ENCODE data around the gene GALNT5.
"Not testable (repeated sequence)": the region's sequence is repeated elsewhere in the genome, so short reads cannot be mapped to it uniquely, and the experiment has no call there.

The GALNT5 gene

DNA sequence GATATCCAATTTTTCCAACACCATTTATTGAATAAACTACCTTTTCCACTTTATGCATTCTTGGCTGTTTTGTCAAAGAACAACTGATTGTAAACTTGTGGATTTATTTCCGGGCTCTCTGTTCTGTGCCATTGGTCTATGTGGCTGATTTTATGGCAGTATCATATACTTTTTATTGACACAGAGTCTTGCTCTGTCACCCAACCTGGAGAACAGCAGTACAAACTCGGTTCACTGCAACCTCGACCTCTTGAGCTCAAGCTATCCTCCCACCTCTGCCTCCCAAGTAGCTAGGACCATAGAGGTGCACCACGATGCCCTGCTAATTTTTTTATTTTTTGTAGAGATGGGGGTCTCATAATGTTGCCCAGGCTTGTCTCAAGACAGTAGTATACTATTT lies 6.7 kb upstream of the GALNT5 start:
- DNase-seq, result no peak

DNA sequence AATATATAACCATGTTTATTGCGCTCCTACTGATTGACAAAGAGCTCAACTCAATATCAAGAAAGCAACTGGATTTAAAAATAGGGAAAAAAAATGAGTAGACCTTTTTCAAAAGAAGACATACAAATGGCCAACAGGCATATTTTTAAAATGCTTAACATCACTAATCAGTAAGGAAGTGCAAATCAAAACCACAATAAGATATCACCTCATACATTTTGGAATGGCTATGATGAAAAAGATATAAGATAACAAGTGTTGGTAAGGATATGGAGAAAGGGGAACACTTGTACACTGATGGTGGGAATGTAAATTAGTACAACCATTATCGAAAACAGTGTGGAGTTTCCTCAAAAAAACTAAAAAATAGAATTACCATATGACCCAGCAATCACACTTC lies 5.6 kb upstream of the GALNT5 start:
- DNase-seq, result no peak

DNA sequence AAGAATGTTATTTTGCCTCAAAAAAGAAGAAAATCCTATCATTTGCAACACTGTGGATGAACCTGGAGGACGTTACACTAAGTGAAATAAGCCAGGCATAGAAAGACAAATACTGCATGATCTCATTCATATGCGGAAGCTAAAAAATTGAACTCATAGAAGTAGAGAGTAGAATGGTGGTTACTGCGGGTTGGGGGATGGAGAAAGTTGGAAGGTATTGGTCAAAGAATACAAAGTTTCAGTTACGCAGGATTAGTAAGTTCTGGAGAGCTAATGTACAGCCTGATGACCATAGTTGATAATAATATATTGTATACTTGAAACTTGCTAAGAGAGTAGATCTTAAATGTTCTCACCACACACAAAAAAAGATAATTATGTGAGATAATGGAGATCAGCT lies 5.0 kb upstream of the GALNT5 start:
- no peak for DNase-seq

DNA sequence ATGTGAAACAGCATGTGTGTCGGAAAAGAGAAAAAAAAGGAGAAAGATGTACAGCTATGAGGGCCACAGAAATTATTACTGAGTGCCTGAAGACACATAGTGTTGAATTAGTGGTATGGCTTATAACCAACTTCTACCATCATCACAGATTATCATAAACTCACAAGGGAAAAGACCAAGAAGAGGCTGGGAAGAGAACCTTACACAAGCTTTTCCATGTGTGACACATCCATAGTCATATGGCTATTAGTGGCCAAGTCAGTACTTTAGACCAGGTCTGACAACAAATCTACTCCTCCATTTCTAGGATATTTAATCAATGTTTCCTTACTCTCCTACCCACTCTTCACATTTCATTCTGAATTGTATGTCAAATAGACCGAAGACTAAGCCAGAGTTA lies 3.5 kb upstream of the GALNT5 start:
- DNase-seq, result no peak

DNA sequence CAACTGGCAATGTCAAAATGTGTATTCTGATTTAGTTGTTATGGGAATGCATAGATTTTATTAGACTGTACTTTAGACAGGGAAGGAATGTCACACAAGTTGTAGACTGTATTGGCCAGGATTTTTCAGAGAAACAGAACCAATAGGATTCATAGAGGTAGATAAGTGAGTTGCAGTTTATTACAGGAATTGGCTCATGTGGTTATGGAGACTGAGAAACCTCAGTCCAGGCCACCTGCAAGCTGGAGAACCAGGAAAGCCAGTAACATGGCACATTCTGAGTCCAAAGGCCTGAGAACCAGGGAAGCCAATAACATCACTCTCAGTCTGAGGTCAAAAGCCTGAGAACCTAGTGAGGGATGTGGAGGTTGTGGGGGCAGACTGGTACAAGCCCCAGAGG lies 1.8 kb upstream of the GALNT5 start:
- DNase-seq, result no peak

DNA sequence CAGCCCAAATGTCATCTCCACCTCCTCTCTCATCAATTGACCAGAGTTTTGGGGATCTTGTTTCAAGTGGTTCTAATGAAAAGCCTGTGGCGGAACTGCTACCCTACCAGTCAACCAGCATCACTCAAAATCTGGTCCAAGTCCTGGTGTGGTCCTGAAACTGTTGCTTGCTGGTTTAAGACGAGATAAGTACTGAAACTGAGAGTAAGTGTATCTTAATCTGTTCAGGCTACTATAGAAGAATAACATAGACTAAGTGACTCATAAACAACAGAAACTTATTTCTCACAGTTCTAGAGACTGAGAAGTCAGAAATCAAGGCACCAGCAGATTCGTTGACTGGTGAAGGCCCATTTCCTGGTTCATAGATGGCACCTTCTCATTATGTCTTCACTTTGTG lies 879 bp upstream of the GALNT5 start:
- DNase-seq, result no peak

DNA sequence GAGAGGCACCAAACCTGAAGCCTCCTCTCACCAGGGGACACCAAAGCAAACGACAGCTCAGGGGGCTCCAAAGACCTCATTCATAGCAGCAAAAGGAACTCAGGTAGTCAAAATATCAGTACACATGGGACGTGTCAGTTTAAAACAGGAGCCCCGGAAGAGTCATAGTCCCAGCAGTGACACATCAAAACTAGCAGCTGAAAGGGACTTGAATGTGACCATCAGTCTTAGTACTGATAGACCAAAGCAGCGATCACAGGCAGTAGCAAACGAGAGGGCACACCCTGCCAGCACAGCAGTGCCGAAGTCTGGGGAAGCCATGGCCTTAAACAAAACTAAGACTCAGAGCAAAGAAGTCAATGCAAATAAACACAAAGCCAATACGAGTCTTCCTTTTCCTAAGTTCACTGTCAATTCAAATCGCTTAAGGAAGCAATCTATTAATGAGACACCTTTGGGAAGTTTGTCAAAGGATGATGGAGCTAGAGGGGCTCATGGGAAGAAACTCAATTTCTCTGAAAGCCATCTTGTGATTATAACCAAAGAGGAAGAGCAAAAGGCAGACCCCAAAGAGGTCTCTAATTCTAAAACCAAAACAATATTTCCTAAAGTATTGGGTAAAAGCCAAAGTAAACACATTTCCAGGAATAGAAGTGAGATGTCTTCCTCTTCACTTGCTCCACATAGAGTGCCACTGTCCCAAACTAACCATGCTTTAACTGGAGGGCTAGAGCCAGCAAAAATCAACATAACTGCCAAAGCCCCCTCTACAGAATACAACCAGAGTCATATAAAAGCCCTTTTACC lies 1.2 kb downstream of the GALNT5 start:
- no peak for DNase-seq

DNA sequence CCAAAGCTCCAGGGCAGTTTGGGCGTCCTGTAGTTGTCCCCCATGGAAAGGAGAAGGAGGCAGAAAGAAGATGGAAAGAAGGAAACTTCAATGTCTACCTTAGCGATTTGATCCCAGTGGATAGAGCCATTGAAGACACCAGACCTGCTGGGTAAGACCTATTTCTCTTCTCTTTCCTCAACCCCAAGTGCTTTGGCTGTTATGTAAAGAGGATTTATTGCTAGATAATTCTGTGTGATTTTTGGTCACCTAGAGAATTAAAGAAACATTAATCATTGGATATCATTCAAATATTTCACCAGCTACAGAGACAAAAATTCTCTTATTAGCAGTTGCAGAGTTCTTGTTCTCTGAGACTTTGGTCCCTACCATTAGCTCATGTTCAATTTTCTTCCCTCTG lies 1.9 kb downstream of the GALNT5 start:
- DNase-seq, result no peak

DNA sequence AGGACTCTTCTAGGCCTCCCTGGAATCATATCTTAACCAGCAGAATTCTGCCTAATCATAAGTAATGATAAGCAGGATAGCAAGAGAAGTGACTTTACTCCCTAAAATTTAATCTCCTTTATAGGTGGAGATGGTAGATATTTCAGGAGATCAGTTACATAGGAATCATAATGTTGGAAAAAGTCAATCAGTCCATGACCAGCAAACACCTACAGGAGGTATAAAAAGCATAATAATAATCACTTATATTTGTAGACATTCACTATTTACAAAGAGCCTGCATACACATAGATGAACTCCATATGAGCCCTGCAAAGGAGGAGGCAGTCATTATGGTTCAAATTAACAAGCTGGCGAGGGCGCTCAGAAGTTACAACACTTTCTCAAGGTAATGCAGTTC lies 2.5 kb downstream of the GALNT5 start:
- DNase-seq, result no peak

DNA sequence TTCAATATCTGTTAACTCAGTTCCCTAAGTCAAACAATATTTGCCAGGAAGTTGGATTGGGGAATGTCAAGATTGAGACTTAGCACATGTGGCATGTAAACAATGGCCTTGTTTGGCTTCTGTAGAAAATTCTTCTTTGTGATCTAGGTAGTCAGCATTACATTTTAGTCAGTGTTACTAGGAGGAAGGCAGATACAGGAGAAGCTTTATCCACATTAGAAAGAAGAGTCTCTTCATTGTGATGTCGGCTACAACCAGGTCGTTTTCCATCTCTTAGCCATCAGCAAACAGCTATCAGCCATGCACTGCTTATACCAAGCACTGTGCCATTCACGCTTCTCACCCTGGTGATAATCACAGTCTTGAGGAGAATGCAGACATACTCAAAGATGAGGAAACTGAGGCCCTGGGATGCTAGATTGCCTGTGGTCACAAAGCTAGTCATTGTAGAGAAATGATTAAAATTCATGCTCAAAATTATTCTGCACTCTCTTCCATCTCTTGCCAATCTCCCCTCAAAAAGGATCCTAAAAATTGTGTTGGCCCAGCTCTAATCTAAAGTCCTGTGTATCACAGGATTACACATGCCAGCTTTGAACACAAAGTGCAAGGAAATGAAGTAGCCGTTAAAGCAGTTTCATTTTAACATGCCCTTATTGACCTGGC lies 3.2 kb downstream of the GALNT5 start:
- DNase-seq, result no peak

DNA sequence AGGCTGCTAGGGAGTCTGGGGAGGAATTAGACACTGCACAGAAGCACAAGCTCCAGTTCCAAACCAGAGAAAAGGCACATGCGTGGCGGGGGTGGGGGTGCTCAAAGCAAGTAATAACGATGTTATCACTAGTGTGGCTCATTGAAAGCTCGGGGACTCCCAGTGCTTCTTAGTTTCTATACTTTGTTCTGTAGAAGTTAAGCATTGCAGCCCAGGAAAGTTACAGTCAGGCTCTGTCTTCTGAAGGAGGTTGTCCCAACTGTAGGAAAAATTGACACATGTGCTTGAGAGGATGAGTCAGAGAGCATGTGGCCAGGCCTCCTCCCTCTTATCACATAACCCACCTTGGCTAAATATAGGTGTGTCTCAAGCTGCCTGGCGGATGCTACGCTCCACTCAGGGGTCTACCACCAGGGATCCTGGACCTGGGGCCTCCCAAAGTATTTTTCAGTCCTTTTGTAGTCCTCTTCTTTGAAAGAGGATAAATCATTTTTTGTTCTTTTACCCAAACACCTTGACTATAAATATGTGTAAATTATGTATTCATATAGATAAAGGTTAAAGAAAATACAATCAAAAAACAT lies 3.8 kb downstream of the GALNT5 start:
- peak; percentile 45 for DNase-seq

DNA sequence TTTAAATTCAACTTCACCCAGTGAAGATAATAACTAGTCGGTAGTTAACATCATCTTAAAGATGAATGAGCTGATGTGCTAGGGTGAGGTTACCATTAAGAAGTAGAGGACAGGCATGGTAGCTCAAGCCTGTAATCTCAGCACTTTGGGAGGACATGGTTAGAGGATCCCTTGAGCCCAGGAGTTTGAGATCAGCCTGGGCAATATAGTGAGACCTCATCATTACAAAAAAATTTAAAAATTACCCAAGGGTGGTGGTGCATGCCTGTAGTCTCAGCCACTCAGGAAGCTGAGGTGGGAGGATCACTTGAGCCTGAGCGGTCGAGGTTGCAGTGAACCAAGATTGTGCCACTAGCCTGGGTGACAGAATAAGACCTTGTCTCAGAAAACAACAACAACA lies 4.7 kb downstream of the GALNT5 start:
- no peak for DNase-seq

DNA sequence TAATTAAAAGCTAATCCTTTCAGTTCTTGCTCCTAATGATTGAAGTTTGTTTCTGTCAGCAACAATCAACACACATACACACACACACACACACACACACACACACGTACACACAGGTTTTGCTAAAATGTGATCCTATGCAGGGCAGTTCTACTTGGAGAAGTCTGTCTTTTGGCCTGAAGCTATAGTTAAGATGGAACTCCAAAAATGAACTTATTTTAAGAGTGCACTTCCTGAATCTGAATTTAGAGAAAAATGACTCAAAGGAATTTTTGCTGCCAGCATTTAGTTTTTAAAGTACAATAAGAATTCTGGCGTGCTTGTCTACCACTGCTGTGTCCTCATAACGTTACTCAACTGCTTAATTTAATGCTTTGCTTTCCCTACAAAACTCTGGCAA lies 6.6 kb downstream of the GALNT5 start:
- peak; percentile 41 for DNase-seq

DNA sequence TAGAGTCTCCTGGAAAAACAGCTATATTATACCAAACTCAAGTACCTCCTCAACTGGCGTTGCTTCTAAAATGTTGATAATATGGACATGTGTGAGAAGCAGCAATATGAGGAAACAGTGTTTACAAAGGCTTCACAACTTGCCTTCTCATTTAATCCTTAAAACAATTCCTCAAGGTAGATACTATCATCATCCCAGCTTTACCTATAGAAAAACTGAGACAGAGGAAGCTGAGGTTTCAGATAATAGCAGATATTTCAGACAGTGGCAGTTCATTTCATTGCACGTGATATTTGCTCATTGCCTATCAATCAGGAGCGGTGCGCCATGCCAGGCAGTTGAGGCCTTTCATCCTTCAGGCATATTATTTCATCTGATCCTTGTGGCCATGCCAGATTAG lies 8.3 kb downstream of the GALNT5 start:
- no peak for DNase-seq

DNA sequence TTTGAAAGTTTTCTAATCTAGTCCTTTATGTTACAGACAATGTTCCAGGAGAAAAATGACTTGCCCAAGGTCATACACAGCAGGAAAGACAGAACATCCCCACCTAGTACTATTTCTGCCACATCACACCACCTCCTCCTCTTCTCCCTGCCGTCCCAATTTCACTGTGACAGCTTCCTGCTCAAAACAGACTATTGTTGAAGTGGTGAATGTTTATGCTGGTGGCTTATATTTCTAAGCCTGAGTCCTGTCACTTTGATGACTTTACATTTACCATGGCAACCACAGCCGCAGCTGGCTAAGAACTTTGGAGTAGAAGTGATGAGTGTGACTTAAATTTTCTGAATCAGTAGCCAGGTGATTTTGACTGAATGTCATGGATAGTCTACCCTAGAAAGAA lies 10.0 kb downstream of the GALNT5 start:
- no peak for DNase-seq

DNA sequence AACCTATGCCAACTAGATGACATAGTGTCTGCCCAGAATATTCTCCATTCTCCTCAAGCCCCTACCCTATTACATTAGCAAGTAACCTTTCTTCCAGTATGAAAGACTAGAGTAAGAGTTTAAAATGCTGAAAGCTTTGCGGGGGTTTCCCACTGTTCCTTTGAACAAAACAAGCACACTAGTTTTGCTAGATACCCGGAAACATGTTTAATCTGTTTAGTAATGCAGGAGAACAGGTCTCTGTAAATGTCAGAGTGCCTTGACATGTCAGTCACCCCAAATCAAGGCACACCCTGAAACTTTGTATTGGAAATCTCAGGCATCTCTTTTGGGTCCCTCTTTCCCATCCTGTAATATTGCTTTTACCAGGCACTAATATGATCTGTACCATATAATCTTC lies 11.6 kb downstream of the GALNT5 start:
- DNase-seq, result no peak

DNA sequence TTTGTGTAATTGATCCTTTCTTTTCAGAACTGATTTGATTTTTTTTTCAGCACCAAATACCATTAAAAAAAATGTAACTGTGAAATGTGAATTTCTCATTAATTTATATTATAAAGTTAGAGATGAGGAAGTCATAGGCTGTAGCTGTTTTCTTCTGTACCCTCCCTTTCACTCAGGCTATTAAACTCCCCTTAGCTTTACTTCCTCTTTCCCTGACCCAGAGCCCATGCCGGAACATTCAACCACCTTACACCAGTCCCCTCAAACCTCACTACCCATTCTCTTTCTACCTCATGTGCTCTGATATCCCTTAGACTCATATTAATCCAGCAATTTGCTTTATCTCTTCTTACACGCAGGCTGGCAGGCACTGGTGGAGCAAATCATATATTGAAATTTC lies 12.4 kb downstream of the GALNT5 start:
- DNase-seq, result no peak

DNA sequence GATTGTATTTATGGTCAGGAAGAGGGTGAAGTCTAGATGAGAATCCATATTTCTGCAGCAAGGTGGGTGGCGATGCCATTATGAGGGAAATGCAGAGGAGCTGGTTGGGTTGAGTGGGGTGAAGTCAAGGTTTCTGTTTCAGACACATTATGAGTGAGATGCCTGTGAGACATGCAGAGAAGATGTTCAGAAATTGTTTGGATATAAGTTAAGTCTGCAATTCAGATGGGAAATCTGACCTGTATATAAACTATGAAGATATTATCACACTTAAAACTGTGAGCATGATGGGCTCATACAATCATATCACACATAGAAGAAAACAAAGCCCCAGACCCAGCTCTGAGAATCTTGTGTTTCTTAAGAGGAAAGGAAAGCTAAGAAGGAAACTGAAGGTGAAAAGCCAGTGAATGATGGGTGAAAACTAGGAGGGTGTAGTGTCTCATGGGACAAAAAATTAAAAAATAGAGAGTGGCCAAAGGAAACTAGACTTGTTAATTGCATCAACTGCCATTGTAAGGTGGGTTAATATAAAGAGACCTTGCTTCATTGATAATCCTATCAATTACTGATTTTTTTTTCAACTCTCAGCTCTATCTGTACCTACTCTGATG lies 14.2 kb downstream of the GALNT5 start:
- DNase-seq, result no peak

DNA sequence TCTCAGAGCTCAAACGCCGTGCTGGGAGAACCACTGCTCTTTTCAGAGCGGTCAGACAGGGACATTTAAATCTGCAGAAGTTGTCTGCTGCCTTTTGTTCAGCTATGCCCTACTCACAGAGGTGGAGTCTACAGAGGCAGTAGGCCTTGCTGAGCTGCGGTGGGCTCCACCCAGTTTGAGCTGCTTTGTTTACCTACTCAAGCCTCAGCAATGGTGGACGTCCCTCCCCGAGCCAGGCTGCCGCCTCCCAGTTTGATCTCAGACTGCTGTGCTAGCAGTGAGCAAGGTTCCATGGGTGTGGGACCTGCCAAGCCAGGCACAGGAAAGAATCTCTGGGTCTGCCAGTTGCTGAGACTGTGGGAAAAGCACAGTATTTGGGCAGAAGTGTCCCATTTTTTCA lies 21.8 kb downstream of the GALNT5 start:
- DNase-seq, result not testable (repeated sequence)

DNA sequence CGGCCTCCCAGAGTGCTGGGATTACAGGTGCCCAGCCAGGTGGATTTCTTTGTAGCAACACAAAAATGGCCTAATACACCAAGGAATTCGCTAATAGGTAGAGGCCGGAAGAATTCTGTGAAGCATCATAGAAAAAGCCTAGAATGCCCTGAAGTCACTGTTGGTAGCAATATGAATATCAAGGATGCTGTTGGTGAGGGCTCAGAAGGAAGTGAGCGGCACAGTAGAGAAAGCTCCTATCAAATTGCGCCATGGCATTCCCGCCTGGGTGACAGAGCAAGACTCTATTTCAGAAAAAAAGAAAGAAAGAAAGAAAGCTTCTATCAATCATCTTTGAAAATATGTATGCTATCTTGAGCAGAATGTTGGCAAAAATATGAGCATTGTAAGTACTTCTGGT lies 23.8 kb downstream of the GALNT5 start:
- no peak for DNase-seq

DNA sequence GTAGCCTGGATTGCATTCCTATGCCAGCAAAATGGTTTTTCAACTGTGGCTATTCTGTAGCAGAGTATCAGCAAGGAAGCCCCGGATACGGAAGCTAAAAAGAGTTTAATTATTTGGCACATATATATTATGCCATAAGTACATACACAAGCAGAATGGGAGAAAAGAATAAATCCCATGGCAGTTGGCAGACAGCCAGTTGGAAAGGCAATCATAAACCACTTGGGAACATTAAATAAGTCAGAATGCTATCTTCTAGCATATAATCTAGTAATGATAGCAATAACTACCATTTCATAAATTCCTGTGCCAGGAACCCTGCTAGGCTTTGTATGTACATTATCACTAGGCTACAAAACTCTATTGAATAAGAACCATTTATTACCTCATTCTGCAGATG lies 26.0 kb downstream of the GALNT5 start:
- DNase-seq, result peak; percentile 32

DNA sequence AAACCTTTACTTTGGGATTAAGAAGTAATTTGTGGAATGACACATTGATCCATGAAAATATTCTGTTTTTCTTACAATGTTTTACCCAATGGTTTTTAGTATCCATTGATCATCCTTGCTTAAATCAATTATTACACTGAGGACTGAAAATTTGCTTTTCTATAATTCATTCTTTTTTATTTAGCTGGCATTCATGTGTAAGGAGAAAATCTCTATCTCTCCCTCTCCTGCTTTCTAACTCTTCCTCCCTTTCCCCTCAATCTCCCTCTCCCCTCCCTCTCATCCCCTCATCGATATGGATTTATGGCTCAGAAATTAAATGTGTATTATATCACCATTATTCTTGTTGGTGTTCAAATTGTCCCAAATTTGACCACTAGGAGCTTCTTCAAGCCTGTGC lies 29.7 kb downstream of the GALNT5 start:
- no peak for DNase-seq

DNA sequence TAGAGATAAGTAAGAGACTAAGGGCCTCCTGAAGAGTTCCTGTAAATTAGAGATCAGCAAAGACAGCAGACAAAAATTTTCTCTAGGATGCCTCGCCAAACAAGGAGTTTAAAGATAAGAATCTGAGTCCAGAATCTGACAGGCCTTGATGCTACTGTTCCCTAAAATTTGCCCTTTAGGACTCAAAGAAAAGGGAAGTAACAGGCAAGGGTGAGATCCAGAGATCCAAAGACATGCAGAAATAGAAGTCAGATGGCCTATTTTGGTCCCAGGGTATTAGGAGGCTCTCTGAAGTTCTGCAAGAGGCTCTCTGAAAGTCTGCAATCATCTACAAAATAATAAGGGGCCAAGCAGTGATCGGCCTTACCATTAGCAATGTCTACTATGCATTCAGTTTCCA lies 33.0 kb downstream of the GALNT5 start:
- no peak for DNase-seq

DNA sequence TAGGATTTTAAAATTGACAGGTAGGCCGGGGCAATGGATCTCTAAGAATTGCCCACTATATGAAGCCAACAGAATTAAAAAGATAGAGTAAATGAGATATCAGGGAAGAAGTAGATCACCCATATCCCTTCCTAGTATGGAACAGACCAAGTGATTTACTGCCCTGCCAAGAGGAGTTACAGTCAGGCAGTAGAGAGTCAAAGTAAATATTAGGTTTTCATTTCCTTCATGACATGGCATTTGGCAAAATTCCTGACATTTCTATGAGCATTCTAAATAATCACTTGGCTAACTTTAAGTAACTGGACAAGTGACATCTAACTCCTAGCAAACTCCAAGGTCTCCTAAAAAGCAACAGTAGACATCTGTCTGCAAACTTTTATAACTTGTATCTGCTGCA lies 33.5 kb downstream of the GALNT5 start:
- no peak for DNase-seq
